WTC11 (cell line): ENCODE measurements around the gene LENG8.

Experiments used
- AFF4 ChIP-seq: sonication (generic); formaldehyde crosslinking; IDR thresholded peaks from 2 replicates; pipeline ENCODE4 v1.8.1; 2023; ENCODE audit warnings: mild to moderate bottlenecking, missing genetic modification reagents, borderline replicate concordance
- ATF2 ChIP-seq: sonication (generic); formaldehyde crosslinking; IDR thresholded peaks from 2 replicates; pipeline ENCODE4 v1.8.1; 2022; ENCODE audit warnings: low read depth, missing genetic modification reagents, borderline replicate concordance
- CTCF ChIP-seq: fragments of 200-600 bp; IDR thresholded peaks from 2 replicates; pipeline ENCODE4 v1.8.0; 2022; ENCODE audit warnings: antibody characterized with exemption
- E2F5 ChIP-seq: sonication (generic); formaldehyde crosslinking; IDR thresholded peaks from 2 replicates; pipeline ENCODE4 v1.8.1; 2022; ENCODE audit warnings: mild to moderate bottlenecking, moderate library complexity, missing genetic modification reagents
- ESRRA ChIP-seq: sonication (generic); formaldehyde crosslinking; IDR thresholded peaks from 2 replicates; pipeline ENCODE4 v1.8.1; 2022; ENCODE audit warnings: mild to moderate bottlenecking, missing genetic modification reagents, borderline replicate concordance
- FOXP1 ChIP-seq: sonication (generic); formaldehyde crosslinking; IDR thresholded peaks from 2 replicates; pipeline ENCODE4 v1.8.0; 2022; ENCODE audit warnings: missing genetic modification reagents, mild to moderate bottlenecking, moderate library complexity, borderline replicate concordance
- HMGXB4 ChIP-seq: sonication (generic); formaldehyde crosslinking; IDR thresholded peaks from 2 replicates; pipeline ENCODE4 v1.8.1; 2023; ENCODE audit warnings: mild to moderate bottlenecking, moderate library complexity, missing genetic modification reagents
- MAX ChIP-seq: sonication (generic); formaldehyde crosslinking; IDR thresholded peaks from 2 replicates; pipeline ENCODE4 v1.8.0; 2022; ENCODE audit warnings: mild to moderate bottlenecking, missing genetic modification reagents
- MLX ChIP-seq: sonication (generic); formaldehyde crosslinking; IDR thresholded peaks from 2 replicates; pipeline ENCODE4 v1.8.1; 2023; ENCODE audit warnings: mild to moderate bottlenecking, missing genetic modification reagents, moderate library complexity
- NFATC4 ChIP-seq: fragments of 250-450 bp; sonication (Bioruptor Pico); IDR thresholded peaks from 2 replicates; pipeline ENCODE4 v1.9.0; 2021; ENCODE audit warnings: mild to moderate bottlenecking
- STAT6 ChIP-seq: sonication (generic); formaldehyde crosslinking; conservative IDR thresholded peaks from 2 replicates; pipeline ENCODE4 v1.8.1; 2023; ENCODE audit warnings: mild to moderate bottlenecking, low read depth, missing genetic modification reagents, moderate library complexity
- USF1 ChIP-seq: sonication (generic); formaldehyde crosslinking; IDR thresholded peaks from 2 replicates; pipeline ENCODE4 v1.8.0; 2022; ENCODE audit warnings: mild to moderate bottlenecking, missing genetic modification reagents
- ZBTB43 ChIP-seq: sonication (generic); formaldehyde crosslinking; IDR thresholded peaks from 2 replicates; pipeline ENCODE4 v1.8.1; 2023; ENCODE audit warnings: mild to moderate bottlenecking, missing genetic modification reagents

- TF ChIP-seq NFATC4 (CRISPR knock-in tag) (no peak), FOXP1 (no peak), MLX (CRISPR knock-in tag) (no peak), MAX (CRISPR knock-in tag) (no peak), STAT6 (no peak), USF1 (no peak), E2F5 (CRISPR knock-in tag) (no peak), AFF4 (CRISPR knock-in tag) (no peak), ESRRA (CRISPR knock-in tag) (no peak), ATF2 (CRISPR knock-in tag) (no peak), CTCF (no peak), ZBTB43 (CRISPR knock-in tag) (no peak), HMGXB4 (CRISPR knock-in tag) (no peak)
These were observed 6.0 kb downstream of the LENG8 start for GRCh38 chr19:54454781-54455675.
